Activated T-helper 1 cell treated with Interleukin-2 at 50 U/mL for 16 hours (primary cell): ENCODE results near the gene SIX2.
"Not testable (repeated sequence)": the region's sequence is repeated elsewhere in the genome, so short reads cannot be mapped to it uniquely, and the experiment has no call there.

Experiments
- DNase-seq: peaks from one replicate; pipeline ENCODE4 v3.0.0-alpha.2; 2020; ENCODE audit warnings: low read depth

SIX2 gene

GRCh38 chr2:45009303-45009927, at the start of gene SIX2:
TSS of gene SIX2 (minus strand) at chr2:45009452. CDS start at chr2:45009110, 342 bp downstream.
- DNase-seq, result no peak

DNA sequence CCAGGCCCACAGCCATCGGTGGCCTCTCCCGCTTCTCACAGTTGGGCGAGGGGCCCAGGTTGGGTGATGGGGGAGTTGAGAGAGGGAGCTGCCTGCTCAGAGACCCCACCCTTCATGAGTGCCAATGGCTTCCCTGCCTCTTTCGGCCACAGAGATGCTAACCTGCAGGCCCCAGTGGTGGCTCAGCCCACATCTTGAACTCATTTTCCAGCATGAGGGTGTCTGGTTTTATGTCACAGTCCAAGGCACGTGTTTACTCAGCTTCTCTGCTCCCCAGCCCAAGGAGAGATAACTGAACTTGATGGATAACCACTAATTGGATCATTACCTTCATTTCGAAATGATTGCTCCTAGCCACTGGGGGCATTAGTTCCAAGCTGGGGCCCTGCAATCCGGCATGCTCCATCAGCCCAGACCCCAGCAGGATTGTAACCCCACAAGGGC, 45.9 kb upstream of the SIX2 start:
- no peak for DNase-seq

GRCh38 chr2:45053966-45054365, 44.7 kb upstream of the SIX2 start:
- DNase-seq, result no peak

DNA sequence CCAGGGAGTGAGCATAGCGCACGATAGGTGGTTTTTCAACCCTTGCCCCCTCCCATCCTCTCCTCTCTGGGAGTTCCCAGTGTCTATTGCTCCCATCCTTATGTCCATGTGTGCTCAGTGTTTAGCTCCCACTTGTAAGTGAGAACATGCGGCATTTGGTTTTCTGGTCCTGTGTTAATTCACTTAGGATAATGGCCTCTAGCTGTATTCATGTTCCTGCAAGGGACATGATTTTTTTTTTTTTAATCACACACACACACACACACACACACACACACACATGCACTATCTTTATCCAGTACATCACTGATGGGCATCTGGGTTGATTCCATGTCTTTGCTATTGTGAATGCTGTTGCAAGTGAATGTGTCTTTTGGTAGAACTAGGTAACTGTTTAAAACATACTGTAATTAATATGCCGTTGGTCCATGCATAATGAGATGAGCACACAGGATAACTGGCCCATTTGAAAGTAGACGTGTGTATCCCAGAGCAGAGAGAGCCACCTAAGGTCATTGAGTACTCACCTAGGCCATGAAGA, 43.2 kb upstream of the SIX2 start:
- DNase-seq, result no peak

GRCh38 chr2:45049569-45050336, 40.5 kb upstream of the SIX2 start:
- DNase-seq, result no peak

- DNase-seq, result no peak
Observed at GRCh38 chr2:45047301-45047700, 38.0 kb upstream of the SIX2 start.

GRCh38 chr2:45046786-45047185, 37.5 kb upstream of the SIX2 start:
- DNase-seq, result no peak

GRCh38 chr2:45045706-45046105, 36.5 kb upstream of the SIX2 start:
- DNase-seq, result no peak

DNA sequence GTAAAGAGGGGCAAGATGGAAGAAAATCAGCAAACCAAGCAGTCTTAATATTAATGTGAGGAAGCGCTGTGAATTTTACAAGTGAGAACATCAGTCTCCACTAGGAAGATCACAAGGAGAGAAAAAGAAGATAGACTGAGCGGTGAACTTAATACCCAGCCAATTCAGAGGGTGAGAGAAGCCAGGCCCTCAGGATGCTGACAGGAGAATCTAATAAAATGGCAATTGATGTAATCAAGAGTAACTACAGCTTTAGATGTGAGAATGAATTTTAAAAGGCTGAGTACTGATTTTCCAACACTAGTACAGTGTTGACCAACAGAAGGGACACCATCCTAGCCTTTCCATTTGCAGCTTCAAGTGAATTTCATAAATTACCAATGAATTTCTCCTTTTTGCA, 35.7 kb upstream of the SIX2 start:
- no peak for DNase-seq

- DNase-seq, result no peak
Observed at GRCh38 chr2:45043174-45043573, 33.9 kb upstream of the SIX2 start.

DNA sequence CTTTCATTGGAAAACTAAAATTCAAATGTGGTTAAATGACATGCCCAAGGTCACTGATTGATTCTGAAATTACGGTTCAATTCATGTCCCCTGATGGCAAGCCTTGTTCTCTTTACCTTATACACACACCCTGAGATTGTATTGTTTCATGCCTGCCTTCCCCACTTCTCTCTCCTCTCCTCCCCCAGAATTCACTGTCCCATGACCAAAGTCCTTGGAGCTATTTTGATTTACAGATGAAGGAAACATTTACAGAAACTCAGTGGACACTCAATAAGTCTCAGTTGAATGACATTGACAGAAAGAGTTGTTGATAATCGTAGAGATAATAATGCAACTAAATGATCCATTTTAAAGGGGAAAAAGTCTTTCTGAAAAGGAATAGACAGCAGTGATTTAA, 33.1 kb upstream of the SIX2 start:
- no peak for DNase-seq

DNA sequence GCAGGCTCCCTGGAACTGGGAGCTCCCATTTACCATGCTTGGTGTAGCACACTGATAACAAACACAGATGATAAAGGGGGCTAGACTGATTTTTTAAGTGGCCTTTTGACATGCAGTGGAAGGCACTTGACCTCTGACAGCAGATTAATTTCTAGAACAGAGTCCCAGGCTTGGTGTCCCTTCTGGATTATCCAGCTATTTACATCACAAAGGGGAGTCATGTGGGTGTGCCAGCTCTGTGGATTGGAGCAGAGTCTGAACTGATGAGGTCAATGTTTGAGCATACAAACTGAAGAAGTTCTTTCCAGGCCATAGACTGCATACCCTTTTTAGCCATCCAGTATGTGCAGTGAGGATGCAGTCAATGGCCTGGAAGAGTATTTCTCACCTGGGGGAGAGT, 31.5 kb upstream of the SIX2 start:
- no peak for DNase-seq

- not testable (repeated sequence) for DNase-seq
Observed at GRCh38 chr2:45039804-45040203, 30.6 kb upstream of the SIX2 start.

DNA sequence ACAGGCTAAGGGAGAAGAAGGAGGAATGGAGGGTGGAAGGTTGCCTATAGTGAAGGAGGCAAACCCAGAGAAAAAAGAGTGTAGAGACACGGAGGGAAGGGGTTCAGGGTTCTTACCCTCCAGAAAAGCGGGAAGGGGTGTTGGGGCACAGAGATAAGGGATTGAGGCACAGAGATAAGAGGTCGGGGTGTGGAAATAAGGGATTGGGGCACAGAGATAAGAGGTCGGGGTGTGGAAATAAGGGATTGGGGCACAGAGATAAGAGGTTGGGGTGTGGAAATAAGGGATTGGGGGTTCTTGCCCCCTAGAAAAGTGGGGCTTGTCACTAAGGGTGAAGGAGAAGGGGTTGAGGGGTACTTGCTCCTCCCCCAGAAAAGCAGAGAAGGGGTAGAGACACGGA, 29.6 kb upstream of the SIX2 start:
- not testable (repeated sequence) for DNase-seq

DNA sequence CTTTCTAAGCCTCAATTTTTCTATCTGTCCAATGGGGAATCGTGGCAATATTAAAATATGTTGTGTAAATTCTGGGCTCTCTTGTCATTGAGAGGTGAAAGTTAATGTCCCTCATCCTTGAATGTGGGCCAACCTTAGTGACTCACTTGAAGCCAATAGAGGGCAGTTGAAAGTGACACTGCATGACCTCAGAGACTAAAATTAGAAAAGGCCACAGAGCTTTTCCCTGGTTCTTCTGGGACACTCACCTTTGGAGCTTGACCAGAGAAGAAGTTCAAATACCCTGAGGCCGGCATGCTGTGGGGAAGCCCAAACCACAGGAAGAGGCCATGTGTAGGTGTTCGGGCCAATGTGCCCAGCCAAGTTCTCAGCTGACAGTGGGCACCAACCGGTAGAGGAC, 24.1 kb upstream of the SIX2 start:
- no peak for DNase-seq

DNA sequence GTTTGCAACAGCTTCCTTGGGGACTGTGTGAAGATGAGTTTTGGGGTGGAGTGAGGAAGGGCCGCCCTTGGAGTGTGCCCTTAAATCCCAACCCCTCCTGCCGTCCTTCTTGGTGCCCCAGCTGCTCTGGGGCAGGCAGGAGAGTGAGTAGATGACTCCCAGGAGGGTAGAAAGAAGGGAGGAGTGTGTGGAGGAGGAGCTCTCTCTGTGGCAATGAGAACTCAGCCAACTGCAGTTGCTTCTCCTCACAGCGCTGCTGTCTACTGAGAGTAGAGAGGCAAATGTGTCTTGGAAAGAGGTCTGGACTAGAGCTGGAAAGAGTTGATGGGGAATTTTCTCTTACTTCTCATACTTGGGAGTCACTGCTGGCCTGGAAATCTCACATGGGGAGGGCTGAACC, 21.8 kb upstream of the SIX2 start:
- no peak for DNase-seq

- no peak for DNase-seq
Observed at GRCh38 chr2:45030553-45030952, 21.3 kb upstream of the SIX2 start.

GRCh38 chr2:45029215-45029614, 20.0 kb upstream of the SIX2 start:
- DNase-seq, result no peak

- DNase-seq, result no peak
Observed at GRCh38 chr2:45028276-45028675, 19.0 kb upstream of the SIX2 start.

DNA sequence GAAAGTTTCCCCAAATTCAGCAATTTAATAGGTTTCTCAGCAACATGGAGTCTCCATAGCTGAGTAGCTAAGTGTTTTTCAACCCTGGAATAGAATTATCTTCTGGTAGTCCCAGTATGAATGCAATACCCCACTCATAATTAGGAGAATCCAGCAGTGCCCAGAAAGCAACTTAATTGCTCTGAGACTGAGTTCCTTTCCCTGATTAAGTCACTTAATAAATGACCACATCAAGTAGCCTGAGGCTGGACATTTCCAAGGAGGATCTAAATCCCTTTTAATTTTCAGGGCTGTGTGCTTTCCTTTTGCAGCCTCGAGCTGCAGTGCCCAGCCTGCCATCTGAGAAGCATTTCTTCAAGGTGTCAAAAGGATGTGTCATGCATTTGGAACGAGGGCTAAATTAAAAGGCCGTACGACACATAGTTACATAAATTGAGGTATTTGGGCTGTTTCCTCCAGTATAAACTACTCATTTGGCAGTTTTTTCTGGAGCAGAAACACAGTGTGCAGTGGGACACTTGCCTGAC, 17.7 kb upstream of the SIX2 start:
- no peak for DNase-seq

DNA sequence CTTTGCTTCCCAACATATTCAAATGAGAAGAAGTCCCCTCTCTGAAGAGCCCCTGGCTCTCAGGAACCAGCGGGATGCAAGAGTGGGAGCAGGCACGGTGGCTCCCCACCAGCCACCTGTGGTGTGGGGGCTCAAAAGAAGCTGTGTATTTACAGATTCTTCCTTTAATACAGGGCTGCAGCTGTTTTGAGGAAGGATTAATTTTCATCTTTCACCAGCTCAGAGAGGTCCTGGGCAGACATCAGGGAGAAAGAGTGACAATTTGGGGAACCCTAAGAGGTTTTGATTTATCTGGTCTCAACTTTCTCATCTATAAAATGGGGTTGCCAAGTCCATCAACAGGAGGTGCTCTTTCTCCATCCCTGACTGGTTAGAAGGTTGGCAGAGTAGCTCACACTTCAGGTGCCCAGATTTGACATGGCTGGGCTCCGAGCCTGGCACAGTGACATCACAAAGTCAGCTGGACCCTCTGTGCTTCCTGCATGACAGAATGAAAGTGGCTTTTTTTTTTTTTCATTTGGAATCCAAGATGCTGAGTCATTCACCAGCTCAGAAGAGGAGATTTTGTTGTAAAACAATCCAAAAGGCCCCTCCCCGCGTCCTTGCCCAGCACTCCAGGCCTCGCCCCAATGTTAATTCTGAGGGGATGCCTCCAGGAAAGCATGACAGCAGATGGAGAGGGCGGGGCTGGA, 15.5 kb upstream of the SIX2 start:
- DNase-seq, result no peak

- DNase-seq, result no peak
Observed at GRCh38 chr2:45024097-45024496, 14.8 kb upstream of the SIX2 start.

- DNase-seq, result no peak
Observed at GRCh38 chr2:45020439-45020838, 11.2 kb upstream of the SIX2 start.
